Right lobe of liver (tissue), 6 donors: ENCODE results near the gene CD7. TPM values are rescaled to one million over a fixed set of nuclear protein-coding genes. Genes with fewer than 3 reads are reported as not detected.
A peak's percentile ranks its signal among the peaks of the same experiment; 100 is the strongest.

Experiments used
- ATAC-seq, 4 donors: fragments of 200-7000 bp; cut with Tn5 transposase; one replicate each; pipeline ENCODE4 v1.9.1; 2020; ENCODE audit warnings: mild to moderate bottlenecking in 4 of 4, moderate library complexity in 4 of 4
- DNase-seq, 3 donors: peaks; one replicate each; pipeline ENCODE4 v3.0.0-alpha.2; 2020
- H3K27ac ChIP-seq, 3 donors: fragments of 200-600 bp; one replicate each; pipeline ENCODE4 v1.8.0; 2022
- H3K27me3 ChIP-seq, 2 donors: fragments of 200-600 bp; one replicate each; pipeline ENCODE4 v1.8.0; 2022
- H3K36me3 ChIP-seq, 4 donors: fragments of 200-600 bp; sonication (generic) in 1 of 4; one replicate each; pipeline versions ENCODE4 v1.5.1 to v1.8.0; 2017 to 2022; ENCODE audit warnings: control low read depth in 1 of 4
- H3K4me1 ChIP-seq, 4 donors: fragments of 200-600 bp; sonication (generic) in 1 of 4; one replicate each; pipeline versions ENCODE4 v1.5.1 to v1.8.0; 2017 to 2022; ENCODE audit warnings: control low read depth in 1 of 4
- H3K4me3 ChIP-seq, 3 donors: fragments of 200-600 bp; one replicate each; pipeline ENCODE4 v1.8.0; 2022
- H3K9me3 ChIP-seq, 4 donors: fragments of 200-600 bp; sonication (generic) in 1 of 4; one replicate each; pipeline versions ENCODE4 v1.5.1 to v1.8.0; 2017 to 2022; ENCODE audit warnings: control low read depth in 1 of 4
- CTCF ChIP-seq, 4 donors: fragments of 200-600 bp in 3 of 4; fragments of 450-650 bp in 1 of 4; IDR thresholded peaks; one replicate each; pipeline versions ENCODE4 v1.5.1 to v1.8.0; 2016 to 2022; ENCODE audit warnings: antibody characterized with exemption in 4 of 4, mild to moderate bottlenecking in 2 of 4
- POLR2A ChIP-seq: fragments of 450-650 bp; IDR thresholded peaks from one replicate; pipeline ENCODE4 v1.6.1; 2017; ENCODE audit warnings: antibody characterized with exemption, mild to moderate bottlenecking
- WGBS: methylation state at CpG from one replicate; pipeline ENCODE4 v1.1.6; 2018; ENCODE audit warnings: low coverage, low lambda C conversion rate; ENCODE audit not compliant: insufficient coverage; ENCODE audit errors: missing lambda C conversion rate; 5-methylcytosine and 5-hydroxymethylcytosine counted together
- intact Hi-C, 2 donors: fragments of 100-400 bp; cut with DNase I; formaldehyde crosslinking; loops; one replicate each; pipeline versions ENCODE4 v1.11.2 to v1.14.1; 2022
- total RNA-seq, 6 experiments: library from RNA; depleted of rRNA in 2 of 6; stranded (reverse); fragments of >200 nt in 2 of 6; fragmentation: NEBNext Ultra II Directional in 3 of 6; extraction: Animal tissue kit (Norgen Biotek cat#: 25700) in 3 of 6; gene quantifications; one replicate each; pipeline versions ENCODE4 v1.1.0 to v1.2.4, GENCODE V29; 2016 to 2023
- donor health status: DM: no; HTN: yes; CAD: no.
- donor health status: DM: no; HTN: no; CAD: no.
- donor health status: DM: no; HTN: no; CAD: no.
- donor health status: DM: no; HTN: yes; CAD: no.
- donor health status: DM: no; HTN: yes; CAD: no.

Gene CD7
- total RNA-seq, 6 experiments from 2014 or later, result 0.31 to 3.2 (median 1.3) TPM

GRCh38 chr17:82304826-82305726 is 12.3 kb downstream of the CD7 start:
- Histone ChIP-seq H3K4me1 (peaks cover 0 to 9% (median 0%) of the 10 kb centered on the region in 4 donors), H3K4me3 (no peak overlapping the region), H3K27ac (no peak overlapping the region), H3K36me3 (no peaks in the 10 kb centered on the region), H3K27me3 (no peaks in the 10 kb centered on the region), H3K9me3 (no peaks in the 10 kb centered on the region)
- intact Hi-C loops, result no loop called here
- no peak for TF ChIP-seq CTCF (IDR thresholded peaks at IDR 0.05)
- TF ChIP-seq POLR2A, result no peak
- no peak for DNase-seq
- no peak for ATAC-seq
- WGBS, result 82% methylated on average over 8 of the region's 23 CpGs

DNA sequence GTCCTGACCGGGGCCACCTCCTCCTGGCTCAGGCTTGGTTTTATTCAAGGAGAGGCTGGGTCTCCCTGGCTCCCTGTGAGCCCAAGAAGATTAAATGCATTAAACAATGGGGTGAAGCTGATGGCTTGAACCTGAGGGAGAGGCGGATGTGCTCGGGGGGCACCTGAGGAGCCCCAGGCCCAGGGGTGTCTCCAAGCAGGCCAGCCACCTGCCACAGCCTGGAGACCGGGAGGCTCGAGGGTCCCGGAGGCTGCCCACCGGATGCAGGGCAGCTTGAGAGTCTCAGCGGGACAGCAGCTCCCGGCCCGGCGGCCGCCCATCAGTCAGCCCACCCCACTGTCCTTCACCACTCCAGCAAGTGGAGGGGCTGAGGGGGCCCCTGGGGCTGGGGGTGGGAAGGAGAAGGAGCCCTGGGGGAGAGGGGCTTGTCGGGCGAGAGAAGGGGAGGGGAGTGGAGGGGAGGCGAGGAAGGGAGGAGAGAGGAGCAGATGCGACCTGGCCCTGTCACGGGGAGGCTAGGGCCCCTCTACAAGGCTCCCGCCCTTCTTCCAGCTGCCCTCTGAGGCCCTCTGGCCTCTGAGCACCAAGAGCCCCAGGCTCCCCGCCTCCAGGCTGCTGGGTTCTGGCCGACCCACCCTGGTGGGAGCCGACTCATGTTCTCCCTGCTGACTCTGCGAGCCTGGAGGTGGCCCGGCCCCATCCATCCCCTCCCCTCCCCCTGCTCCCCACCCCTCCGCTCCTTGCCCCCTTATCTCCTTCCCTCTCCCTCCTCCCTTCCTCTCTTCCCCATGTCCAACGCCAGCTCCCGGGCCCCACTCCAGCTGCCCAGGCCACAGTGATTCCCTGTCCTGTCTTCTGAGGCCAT is 13.2 kb downstream of the CD7 start:
- no peak for ATAC-seq
- peak in 1 of 3 donors; percentile 22 for DNase-seq
- no peak overlapping the region for H3K27ac ChIP-seq
- TF ChIP-seq POLR2A, result no peak
- no peak for TF ChIP-seq CTCF (IDR thresholded peaks at IDR 0.05)
- 70% methylated on average over 5 of the region's 26 CpGs for WGBS
- no peaks in the 10 kb centered on the region for H3K27me3 ChIP-seq
- peaks cover 0 to 9% (median 0%) of the 10 kb centered on the region in 4 donors for H3K4me1 ChIP-seq
- H3K4me3 ChIP-seq, result no peak overlapping the region
- no peaks in the 10 kb centered on the region for H3K36me3 ChIP-seq
- H3K9me3 ChIP-seq, result no peaks in the 10 kb centered on the region
- intact Hi-C loops, result no loop called here

DNA sequence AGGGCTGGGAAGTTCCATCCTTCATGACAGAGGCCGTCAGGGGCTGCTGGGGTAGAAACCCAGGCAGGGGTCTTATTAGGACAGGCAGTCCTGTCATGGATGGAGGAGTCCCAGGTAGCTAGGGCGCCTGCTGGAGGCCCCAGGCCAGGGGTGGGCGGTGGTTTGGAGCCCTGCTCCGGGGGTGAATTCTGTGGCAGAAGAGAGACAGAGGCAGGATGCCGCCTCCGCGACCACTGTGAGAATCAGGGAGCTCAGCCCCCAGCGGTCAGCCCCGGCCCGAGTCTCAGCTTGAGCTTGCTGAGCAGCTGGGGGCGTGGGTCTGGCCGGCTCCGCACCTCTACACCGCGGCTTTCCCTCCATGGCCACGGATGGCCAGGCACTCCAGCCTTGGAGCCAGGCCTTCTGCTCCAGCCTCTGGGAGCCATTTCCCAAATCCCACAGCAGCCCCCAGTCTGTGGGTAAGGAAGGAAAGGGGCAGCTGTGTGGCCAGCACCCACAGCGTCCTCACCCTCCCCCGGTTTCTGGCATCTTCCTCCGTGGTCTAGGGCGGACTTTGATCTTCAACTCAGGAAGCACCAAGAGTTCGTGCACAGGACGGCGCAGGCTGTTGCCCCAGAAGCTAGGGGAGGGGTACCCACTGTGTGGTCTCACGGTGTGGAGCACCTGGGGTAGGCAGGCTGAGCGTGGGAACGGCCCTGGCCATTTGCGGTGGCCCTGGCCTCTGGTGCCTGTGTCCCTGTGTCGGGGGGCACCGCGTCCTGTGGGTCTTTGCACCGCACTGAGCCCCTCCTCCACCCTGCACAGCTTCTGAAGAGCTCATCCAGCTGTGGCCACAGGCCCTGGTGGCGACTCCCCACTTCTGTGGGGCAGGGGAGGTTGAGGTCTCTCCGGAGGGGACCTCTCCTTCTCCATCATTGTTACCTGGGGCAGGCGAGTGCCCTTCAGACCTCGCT is 14.1 kb downstream of the CD7 start:
- no peak overlapping the region for H3K27ac ChIP-seq
- no peaks in the 10 kb centered on the region for H3K27me3 ChIP-seq
- WGBS, result 60% methylated on average over 2 of the region's 35 CpGs
- H3K4me1 ChIP-seq, result peaks cover 0 to 12% (median 2%) of the 10 kb centered on the region in 4 donors
- H3K9me3 ChIP-seq, result no peaks in the 10 kb centered on the region
- intact Hi-C loops, result no loop called here
- DNase-seq (peak in 1 of 3 donors; percentile 29), ATAC-seq (peak; percentile 28 to 52 (median 35))
- no peak overlapping the region for H3K4me3 ChIP-seq
- H3K36me3 ChIP-seq, result no peaks in the 10 kb centered on the region
- TF ChIP-seq CTCF (IDR thresholded peaks at IDR 0.05) (no peak), POLR2A (no peak)

- no peak for TF ChIP-seq POLR2A
- no peak for TF ChIP-seq CTCF (IDR thresholded peaks at IDR 0.05)
- Histone ChIP-seq H3K36me3 (no peaks in the 10 kb centered on the region), H3K4me1 (peaks cover 0 to 19% (median 6%) of the 10 kb centered on the region in 4 donors), H3K27ac (no peak overlapping the region), H3K27me3 (no peaks in the 10 kb centered on the region), H3K9me3 (no peaks in the 10 kb centered on the region), H3K4me3 (no peak overlapping the region)
- ATAC-seq (no peak), DNase-seq (no peak)
- intact Hi-C loops, result no loop called here
- no CpG with 5 or more reads among the region's 15 CpGs for WGBS
Measured at GRCh38 chr17:82302568-82302963, 14.8 kb downstream of the CD7 start.
